Dermis microvascular lymphatic vessel endothelial cell (primary cell): ENCODE results near the gene ADCY1. TPM values are rescaled to one million over a fixed set of nuclear protein-coding genes. Genes with fewer than 3 reads are reported as not detected.

Experiments
- DNase-seq, 2 donors: peaks; one replicate each; pipeline versions ENCODE4 v3.0.0 to v3.0.0-alpha.2; 2010; ENCODE audit warnings: low read depth in 2 of 2
- total RNA-seq: library from RNA; depleted of rRNA; stranded (reverse); fragments of >200 nt; gene quantifications from 2 replicates; pipeline ENCODE4 v1.2.1, GENCODE V29; 2014

Gene ADCY1
- total RNA-seq, 1 donor from 2014 or later: 0.51 TPM

DNA sequence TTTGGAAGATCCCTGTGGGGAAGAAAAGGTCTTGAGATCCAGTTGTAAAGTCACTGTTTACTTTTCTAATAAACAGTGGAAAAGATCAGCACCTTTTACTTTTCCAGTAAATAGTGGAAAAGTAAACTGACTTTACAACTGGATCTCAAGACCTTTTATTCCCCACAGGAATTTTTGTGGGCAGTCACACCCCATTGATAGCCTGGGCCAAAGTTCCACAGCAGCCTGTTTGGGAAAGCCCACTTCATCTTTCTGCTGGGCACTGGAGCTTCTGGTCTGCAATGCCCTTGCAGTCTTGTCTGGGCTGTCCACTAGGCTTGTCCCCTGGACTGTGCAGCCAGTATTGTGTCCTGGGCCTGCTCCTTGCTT, 50.2 kb downstream of the ADCY1 start:
- DNase-seq: no peak

DNA sequence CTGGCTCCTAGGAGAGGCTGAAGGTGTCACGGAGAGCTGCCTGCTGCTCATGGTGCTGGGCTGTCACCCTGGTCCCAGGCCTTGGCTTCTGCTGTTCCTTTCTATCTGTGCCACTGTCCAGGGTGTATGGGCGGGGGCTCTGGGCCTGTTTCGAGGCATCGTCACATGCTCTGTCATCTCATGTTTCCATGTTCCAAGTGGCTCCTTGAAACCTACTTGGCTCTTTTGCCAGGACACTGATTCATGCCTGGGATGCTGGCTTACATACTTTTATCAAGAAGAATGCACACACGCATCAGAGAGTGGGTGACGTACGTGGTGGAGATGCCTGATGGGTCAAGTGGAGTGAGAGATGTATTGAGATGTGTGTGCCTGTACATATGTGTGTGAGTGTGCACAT, 50.9 kb downstream of the ADCY1 start:
- DNase-seq: no peak

DNA sequence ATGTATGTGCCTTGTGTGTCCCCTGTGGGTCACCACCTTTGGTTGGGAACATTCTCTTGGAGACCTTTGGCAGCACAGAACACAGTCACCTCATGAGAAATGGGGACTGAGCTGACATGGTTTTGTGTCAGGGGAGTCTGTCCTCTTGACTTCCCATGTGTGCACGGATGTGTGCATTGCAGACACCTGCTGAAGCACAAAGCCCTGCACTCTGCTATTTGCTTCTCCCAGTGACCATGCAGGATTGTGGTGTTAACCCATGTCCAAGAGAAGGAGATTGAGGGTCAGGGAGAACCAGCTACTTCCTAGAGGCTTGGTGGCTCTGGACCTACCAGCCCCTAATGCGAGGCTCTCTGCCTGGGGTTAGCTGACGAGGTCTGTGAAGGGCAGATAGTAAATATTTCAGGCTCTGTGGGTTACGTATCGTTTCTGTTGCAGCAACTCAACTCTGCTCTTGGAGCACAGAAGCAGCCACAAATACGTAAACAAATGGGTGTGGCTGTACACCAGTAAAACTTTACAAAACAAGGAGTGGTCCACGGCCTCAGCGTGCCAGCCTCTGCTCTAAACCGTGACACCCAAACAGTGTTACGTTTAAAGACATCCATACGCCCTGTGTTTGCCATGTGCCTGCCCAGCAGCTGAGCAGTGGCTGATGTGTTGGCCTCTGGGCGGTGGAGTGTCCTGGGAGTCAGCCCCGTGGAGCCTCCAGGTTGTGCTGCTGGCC, 51.7 kb downstream of the ADCY1 start:
- no peak for DNase-seq

DNA sequence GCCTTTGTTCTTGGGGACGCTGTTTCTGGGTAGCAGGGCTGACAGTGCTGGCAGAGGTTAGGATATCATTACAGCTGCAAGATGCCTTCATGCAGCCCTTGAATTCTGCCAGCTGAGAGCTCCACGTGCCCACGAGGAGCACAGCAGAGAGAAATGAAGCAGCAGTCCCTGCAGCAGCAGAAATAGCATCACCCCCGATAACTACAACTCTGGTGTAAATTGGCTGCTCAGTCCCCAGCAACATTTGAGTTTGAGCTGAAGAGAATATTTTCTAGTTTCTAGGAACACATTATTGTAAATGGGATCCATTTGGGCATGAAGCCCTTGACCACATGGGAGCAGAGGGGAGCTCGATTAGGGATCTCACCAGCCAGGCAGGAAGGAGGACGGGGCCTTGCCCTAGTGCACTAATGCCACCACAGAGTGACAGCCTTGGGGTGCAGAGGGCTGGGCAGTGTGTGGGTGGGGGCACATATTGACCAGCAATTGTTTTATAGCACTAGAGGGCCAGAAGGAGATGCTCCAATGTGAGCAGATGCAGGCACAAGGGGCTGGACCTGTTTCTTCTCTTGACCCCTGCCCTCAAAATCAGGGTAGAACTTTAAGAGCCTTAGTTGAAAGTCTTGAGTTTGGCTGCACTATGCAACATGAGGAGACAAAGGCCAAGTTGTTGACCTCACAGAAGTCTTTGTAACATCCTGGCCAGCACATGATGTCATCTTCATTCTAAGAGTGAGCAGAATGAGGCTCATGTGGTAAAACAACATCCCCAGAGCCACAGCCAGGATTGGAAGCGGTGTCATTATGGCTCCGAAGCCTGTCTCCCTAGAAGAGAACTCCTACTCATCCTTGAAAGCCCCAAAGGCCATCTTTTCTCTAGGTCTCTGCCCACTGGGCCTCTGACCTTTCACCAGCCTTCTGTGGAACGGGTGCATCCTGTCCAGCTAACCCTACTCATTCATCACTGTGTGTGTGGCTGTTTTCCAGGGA, 52.6 kb downstream of the ADCY1 start:
- no peak for DNase-seq

DNA sequence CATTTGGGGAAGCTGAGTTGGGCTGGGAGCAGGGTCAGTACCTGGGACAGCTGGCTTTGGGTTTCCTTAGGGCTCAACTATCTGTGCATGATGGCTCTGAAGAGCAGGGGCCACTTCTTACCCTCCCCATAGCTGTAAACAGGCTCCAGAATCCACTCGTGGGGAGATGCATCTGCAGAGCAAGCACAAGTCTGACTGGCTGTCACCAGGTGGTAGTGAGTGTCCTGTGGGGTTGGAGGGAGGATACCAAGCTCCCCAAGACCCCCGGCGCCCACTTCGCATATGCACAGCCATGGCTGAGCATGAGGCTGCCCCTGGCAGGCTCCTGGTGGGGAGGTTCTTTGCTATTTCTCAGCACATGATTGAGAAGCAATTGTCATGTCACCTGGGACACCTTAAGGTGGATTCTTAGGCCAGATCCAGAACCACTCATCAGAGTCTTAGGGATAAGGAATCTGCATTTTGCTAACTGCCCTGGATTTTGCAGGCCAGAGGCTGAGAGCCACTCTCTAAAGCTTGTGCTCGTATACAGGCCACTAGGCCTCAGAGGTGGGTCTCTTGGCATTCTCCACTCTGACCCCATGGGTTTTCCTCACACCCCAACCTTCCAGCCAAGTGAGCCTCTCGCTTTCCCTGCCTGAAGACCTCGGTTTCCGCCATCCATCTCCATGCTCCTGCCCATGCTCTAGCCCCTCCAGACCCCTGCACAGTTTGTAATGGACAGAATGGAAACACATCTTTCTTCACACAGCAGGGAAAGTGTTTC, 53.7 kb downstream of the ADCY1 start:
- no peak for DNase-seq

DNA sequence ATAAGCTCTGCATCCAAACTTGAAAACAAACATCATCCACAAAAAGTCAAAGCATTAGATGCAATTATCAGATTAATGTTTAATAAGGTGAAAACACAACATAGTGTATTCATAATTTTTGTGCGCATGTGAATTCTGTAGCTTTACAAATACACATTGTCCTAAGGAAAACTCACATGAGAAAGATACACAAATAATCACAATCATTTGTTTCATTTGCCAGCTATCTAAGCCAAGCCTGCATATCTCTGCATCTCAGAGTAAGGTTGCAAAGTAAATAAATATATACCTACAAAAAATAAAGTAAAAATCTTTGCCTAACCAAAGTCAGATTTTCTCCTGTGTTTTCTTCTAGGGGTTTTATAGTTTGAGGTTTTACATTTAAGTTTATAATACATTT, 57.4 kb downstream of the ADCY1 start:
- no peak for DNase-seq

DNA sequence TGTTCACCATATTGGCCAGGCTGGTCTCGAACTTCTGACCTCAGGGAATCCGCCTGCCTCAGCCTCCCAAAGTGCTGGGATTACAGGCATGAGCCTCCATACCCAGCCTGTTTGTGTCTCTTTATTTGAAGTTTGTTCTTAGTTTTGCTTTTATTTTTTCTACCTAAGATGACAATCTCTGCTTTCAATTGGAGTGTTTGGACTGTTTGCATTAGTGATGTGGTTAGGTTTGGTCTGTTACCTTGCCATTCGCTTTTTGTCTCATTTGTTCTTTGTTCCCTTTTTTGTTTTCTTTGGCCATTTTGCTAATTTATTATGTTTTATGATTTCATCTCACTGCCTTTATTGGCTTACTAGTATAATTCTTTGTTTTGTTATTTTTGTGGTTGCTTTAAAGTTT, 62.6 kb downstream of the ADCY1 start:
- no peak for DNase-seq

DNA sequence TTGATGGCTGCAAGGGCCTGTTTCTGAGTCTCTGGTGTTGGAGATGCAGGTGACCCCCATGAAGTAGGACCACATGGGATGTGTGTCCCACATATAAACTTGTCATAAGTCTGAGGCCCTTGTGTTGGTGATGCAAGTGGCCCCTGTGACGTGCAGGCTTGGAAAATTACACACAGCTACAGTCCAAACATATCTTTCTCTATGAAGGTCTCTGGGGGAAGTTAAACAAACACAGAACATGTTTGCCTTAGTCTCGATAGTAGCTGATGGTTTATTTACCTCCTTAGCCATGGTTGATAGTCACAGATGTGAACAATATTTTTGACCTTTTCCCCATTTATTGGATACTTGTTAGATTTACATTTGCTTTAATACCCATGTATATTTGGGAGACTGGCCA, 64.7 kb downstream of the ADCY1 start:
- no peak for DNase-seq

DNA sequence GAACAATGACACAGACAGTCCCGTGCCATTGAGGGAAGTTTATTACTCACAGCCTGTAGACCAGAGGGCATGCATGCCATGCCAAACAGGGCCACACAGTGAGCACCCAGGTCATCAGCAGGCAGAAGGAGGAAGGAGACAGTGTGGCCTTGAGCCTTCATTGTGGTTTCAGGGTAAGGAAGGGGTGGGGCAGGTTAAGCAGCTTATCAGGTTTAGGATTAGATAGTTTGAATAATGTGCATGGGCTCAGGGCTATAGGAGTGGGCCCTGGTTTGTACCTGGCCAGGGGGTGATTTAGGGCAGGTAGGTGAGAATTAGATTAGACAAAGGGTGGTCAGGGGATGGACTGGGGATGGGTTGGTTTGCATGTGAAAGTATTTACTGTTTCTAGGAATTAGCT, 67.9 kb downstream of the ADCY1 start:
- no peak for DNase-seq

DNA sequence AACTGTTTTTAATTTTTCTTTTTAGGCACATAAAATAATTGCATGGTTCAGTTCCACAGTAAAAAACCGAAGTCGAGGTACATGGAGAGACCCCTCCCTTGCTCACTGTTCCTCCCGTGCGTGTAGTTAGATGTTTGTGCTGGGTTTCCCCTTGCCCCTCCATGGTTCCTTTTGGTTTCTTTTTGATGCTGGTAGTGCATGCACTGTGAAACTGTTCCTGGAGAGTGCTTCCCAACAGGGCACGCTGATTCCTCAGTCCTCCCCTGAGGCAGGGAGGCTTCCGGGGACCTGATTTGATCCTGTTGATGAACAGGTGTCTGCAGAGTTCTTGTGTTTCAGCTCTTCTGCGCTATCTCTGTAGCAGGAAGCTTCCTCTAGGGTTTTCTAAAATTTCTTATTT, 69.5 kb downstream of the ADCY1 start:
- DNase-seq: no peak

DNA sequence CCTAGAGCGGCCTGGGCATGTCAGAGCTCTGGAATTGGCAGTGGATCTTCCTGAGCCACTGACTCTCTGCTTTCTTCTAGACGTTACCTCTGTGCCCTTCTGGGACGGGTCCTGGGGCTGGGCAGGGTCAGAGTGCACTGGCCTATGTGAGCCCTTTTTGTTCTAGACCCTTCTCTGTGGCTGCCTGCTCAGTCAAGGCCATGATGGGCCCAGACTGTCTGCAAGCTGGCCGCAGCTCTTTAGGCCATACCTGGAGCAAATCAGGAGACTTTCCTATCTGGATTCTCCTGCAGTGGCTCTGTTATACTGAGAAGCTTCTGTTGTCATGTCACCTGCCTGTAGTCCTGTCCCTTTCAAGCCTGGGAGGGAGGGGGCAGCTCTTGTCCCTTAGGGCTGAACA, 70.1 kb downstream of the ADCY1 start:
- DNase-seq: no peak

DNA sequence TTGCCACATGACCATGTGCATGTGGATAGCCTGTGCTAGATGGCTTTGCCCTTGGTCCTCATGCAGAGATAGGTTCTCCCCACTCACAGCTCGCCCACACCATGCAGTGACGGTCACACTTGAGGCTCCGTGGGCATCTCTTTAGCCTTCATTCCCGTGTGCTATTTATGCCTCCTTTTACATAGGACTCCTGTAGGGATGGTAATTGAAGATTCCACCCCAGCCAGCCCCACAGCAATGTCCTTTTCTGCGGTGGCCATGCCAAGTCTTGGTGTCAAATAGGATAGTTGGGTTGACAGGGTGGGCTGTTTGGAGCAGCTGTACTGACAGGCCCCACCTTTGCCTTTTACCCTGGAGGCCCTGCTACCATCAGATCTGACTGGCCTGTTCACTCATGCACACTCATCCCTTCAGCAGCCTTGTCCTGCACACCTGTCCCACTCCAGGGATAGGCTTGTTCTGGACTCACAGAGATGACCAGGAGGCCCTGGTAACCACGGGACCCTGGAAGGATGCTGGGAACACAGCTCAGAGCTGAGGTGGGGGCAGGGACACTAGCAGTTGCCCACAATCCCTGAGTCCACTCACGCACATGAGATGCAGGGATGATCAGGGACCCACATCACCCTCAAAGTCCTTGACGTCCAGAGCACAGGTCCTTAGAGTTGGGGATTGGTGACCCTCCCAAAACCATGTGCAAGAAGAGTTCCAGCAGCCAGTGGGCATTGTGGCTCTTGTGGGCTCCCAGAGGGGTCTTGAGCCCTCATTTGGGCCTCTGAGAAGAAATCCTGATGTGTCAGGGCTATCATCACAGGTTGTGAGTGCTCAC, 71.2 kb downstream of the ADCY1 start:
- no peak for DNase-seq

DNA sequence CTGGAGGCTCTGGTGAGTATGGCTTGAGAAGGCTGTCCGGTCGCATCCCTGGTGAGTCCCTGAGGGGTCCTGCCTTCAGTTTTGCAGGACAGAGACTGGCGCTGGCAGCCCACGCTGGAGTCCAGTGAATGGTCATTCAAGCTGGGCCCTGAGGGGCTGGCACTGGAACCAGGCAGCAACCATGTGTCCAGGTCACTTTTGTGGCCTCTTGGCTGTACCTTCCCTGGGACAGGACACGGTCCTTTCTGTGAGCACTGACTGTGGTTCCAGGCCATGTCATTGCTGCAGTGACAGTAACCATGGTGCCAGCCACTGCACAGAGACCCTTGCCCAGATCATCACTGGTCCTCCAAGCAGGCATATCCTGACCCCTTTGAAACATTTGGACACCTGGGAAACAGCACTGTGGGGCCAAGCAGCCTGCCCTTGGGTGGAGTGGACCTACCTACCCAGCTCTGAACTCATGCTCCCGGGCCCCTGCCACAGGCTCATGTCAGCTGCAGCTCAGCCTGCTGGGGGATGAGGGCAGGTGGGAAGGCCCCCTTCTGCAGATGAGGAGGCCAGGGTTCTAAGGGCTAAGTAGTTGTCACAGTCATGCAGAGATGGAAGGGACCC, 72.1 kb downstream of the ADCY1 start:
- no peak for DNase-seq

DNA sequence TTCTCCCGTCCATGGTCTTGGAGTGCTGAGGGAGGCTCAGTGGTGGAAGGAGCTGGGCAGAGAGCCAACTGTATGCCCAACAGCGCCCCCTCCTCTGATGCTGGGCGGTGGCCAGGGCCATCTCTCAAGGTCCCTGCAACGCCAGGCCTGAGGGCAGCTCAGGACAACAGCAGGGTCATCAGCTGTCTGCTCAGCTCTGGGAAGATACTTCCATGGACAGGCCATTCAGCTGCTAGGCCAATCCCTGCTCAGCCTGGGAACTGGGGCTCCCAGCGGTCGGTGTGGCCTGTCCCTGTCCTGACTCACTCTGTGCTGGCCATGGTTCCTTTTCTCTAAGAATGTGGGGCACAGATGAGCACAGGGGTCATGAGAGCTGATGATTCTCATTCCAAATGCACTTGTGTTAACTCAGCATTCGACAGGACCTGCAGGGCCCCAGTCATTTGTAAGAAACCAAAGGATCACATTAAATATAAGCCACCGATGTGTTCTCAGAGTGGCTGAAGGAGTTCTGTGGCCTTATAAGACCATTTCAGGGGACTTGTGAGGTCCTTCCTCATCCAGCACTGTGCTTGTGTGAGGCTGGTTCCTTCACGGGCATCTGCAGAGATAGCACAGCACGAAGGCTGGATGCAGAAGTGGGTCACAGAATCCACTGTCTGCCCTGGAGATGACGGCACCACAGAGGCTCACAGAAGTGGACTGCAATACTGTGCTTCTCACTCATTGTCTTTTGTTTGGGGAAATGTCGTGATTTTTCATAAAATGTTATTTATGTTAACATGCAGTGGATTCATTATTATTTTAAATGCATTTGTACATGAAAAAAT, 73.0 kb downstream of the ADCY1 start:
- no peak for DNase-seq

DNA sequence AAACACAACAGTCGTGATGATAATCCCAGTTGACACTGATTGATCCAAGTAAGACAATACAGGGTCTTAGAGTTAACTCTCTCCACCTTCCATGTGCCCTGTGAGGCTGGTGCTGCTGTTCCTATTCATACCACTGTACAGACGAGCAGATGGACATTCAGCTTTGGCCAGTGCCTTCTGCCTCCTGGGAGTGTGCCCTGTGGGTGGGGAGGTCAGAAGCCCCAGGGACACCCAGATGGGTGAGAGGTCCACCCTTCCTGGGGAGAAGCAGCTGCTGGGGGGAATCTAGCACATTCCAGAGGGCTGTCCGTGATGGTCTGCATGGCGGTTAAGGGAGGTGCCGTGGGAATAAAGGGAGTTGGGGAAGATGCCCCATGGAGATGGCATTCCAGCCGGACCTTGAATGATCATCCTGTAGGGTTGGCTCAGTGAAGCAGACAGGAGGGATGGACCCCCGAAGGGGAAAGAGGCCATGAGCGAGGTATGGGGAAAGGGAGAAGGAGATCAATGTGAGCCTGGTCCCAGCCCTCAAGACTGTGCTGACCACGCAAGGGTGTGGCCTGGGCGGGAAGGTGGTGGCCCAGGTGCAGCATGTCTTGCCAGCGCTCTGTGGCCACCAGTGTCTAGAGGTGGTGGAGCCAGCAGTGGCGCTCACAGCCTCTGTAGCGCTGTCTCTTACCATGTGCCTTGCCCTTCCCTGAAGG, 74.0 kb downstream of the ADCY1 start:
- no peak for DNase-seq

DNA sequence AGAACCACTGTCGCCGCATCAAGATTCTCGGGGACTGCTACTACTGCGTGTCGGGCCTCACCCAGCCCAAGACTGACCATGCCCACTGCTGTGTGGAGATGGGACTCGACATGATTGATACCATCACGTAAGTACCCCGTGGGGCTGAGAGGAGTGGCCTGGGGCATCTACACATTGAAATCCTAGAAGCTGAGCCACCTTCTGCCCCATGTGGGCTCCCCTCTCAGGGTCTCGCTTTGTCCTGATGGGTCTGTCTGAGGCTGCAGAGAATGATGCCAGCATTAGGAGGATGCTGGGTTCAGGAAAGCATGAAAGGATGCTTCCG, 74.5 kb downstream of the ADCY1 start:
- DNase-seq: no peak

DNA sequence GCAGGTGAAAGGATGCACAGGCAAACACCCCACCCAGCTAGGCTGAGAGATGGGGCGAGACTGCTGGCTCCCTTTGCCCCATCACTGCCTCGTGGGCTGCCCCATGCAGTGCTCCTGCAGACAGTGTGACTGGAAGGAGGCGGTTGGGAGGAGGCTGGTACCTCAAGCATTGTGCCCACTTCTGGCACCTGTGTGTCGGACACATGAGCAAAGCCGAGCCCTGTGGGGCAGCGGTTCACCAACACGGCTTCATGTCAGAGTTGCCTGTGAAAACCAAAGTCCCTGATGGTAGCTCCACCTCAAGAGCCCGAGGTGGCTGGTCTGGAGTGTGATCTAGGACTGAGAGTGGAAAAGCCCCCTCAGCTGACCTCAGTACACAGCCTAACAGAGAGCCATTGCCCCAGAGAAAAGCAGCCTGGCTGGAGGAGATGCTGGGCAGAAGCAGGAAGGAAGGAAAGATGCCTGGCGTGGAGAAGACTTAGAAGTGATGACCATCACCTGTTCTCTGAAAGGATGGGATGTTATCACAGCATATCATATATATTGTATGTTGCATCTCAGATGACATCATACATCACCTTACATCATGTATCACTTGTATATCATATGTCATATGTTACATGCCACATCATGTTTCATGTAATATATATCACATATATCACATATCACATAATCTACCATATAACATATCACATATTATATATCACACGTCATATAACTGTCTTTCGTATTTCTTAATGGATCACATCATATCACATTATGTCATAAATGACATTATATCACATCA, 75.6 kb downstream of the ADCY1 start:
- DNase-seq: no peak
